CD14-positive monocyte (primary cell): ENCODE results near the gene SERTAD3. TPM values are rescaled to one million over a fixed set of nuclear protein-coding genes. Genes with fewer than 3 reads are reported as not detected.

ENCODE experiments used
- DNase-seq, 3 donors: peaks; one replicate each; pipeline ENCODE4 v3.0.0-alpha.2; 2011 to 2022
- H2AFZ ChIP-seq: 2 replicates; pipeline ENCODE4 v1.6.0; 2012; ENCODE audit warnings: mild to moderate bottlenecking, low read depth, low read length, inconsistent platforms; ENCODE audit not compliant: insufficient read depth, poor library complexity, severe bottlenecking
- H3K27ac ChIP-seq, 2 donors: 1 replicate in 1 of 2; 2 replicates in 1 of 2; pipeline ENCODE4 v1.5.1; 2012 to 2013; ENCODE audit warnings: low read length in 2 of 2, control low read depth in 1 of 2, inconsistent platforms in 1 of 2, low read depth in 1 of 2, mild to moderate bottlenecking in 1 of 2
- H3K27me3 ChIP-seq, 2 donors: one replicate each; pipeline versions ENCODE4 v1.6.0 to v1.6.1; 2011 to 2013; ENCODE audit warnings: low read length in 2 of 2; ENCODE audit not compliant: control insufficient read depth in 2 of 2, insufficient read depth in 2 of 2
- H3K36me3 ChIP-seq, 2 donors: replicated peaks in 1 of 2; 1 replicate in 1 of 2; 2 replicates in 1 of 2; pipeline versions ENCODE4 v1.5.1 to v1.6.1; 2012 to 2013; ENCODE audit warnings: low read length in 2 of 2, control low read depth in 1 of 2, inconsistent platforms in 1 of 2, mild to moderate bottlenecking in 1 of 2; ENCODE audit not compliant: insufficient read depth in 2 of 2, control insufficient read depth in 1 of 2
- H3K4me1 ChIP-seq, 2 donors: 1 replicate in 1 of 2; 2 replicates in 1 of 2; pipeline versions ENCODE4 v1.5.1 to v1.6.1; 2012 to 2013; ENCODE audit warnings: low read length in 2 of 2, control low read depth in 1 of 2, inconsistent platforms in 1 of 2, mild to moderate bottlenecking in 1 of 2, moderate library complexity in 1 of 2; ENCODE audit not compliant: insufficient read depth in 2 of 2, control insufficient read depth in 1 of 2
- H3K4me2 ChIP-seq: replicated peaks from 2 replicates; pipeline ENCODE3; 2012; ENCODE audit warnings: low read length, moderate library complexity, mild to moderate bottlenecking; ENCODE audit not compliant: poor library complexity, severe bottlenecking; ENCODE audit errors: extremely low read depth
- H3K4me3 ChIP-seq, 3 experiments: fragments of 200-600 bp in 1 of 3; sonication (generic) in 1 of 3; replicated peaks in 1 of 3; 1 replicate in 2 of 3; 2 replicates in 1 of 3; pipeline ENCODE4 v1.5.1; 2011 to 2013; ENCODE audit warnings: low read length in 3 of 3, mild to moderate bottlenecking in 3 of 3, control low read depth in 2 of 3, low read depth in 2 of 3, inconsistent platforms in 1 of 3, moderate library complexity in 1 of 3
- H3K79me2 ChIP-seq: 2 replicates; pipeline ENCODE4 v1.6.0; 2012; ENCODE audit warnings: mild to moderate bottlenecking, control low read depth, inconsistent platforms, low read length, moderate library complexity; ENCODE audit not compliant: insufficient read depth
- H3K9ac ChIP-seq: 2 replicates; pipeline ENCODE4 v1.6.0; 2017; ENCODE audit warnings: low read length, mild to moderate bottlenecking; ENCODE audit not compliant: insufficient read depth, poor library complexity, severe bottlenecking
- H3K9me3 ChIP-seq, 2 donors: replicated peaks in 1 of 2; 1 replicate in 1 of 2; 2 replicates in 1 of 2; pipeline versions ENCODE4 v1.5.1 to v1.6.1; 2012 to 2013; ENCODE audit warnings: low read length in 2 of 2, control low read depth in 1 of 2; ENCODE audit not compliant: control insufficient read depth in 1 of 2, insufficient read depth in 1 of 2
- H4K20me1 ChIP-seq: 2 replicates; pipeline ENCODE4 v1.6.0; 2012; ENCODE audit warnings: mild to moderate bottlenecking, low read length, control low read depth, moderate library complexity; ENCODE audit not compliant: insufficient read depth
- H3K27ac Mint-ChIP-seq, 7 donors: one replicate each; pipeline ENCODE4 v1.8.0; 2020; ENCODE audit warnings: mild to moderate bottlenecking in 7 of 7, mixed read lengths in 7 of 7, moderate library complexity in 6 of 7, inconsistent platforms in 2 of 7
- H3K27me3 Mint-ChIP-seq, 3 donors: one replicate each; pipeline ENCODE4 v1.8.0; 2021 to 2022; ENCODE audit warnings: low read depth in 3 of 3, mild to moderate bottlenecking in 3 of 3, mixed read lengths in 3 of 3, moderate library complexity in 3 of 3, inconsistent platforms in 1 of 3
- H3K36me3 Mint-ChIP-seq, 2 donors: one replicate each; pipeline ENCODE4 v1.8.0; 2020; ENCODE audit warnings: mixed read lengths in 2 of 2, inconsistent platforms in 1 of 2, mild to moderate bottlenecking in 1 of 2
- H3K4me1 Mint-ChIP-seq: one replicate; pipeline ENCODE4 v1.8.0; 2020; ENCODE audit warnings: mild to moderate bottlenecking, mixed read lengths
- H3K4me3 Mint-ChIP-seq, 2 donors: one replicate each; pipeline ENCODE4 v1.8.0; 2020; ENCODE audit warnings: mild to moderate bottlenecking in 2 of 2, mixed read lengths in 2 of 2, moderate library complexity in 1 of 2
- H3K9me3 Mint-ChIP-seq, 7 donors: one replicate each; pipeline ENCODE4 v1.8.0; 2020 to 2022; ENCODE audit warnings: mixed read lengths in 7 of 7, mild to moderate bottlenecking in 6 of 7, moderate library complexity in 6 of 7, inconsistent platforms in 2 of 7
- CTCF ChIP-seq: fragments of 200-600 bp; IDR thresholded peaks from one replicate; pipeline ENCODE4 v1.8.0; 2022; ENCODE audit warnings: antibody characterized with exemption, mild to moderate bottlenecking
- WGBS: methylation state at CpG from one replicate; pipeline ENCODE4 v1.1.5; 2013; ENCODE audit warnings: missing lambda C conversion rate; ENCODE audit not compliant: insufficient coverage; 5-methylcytosine and 5-hydroxymethylcytosine counted together
- intact Hi-C, 2 donors: fragments of 100-400 bp; cut with micrococcal nuclease; formaldehyde crosslinking; loops; one replicate each; pipeline versions ENCODE4 v1.15.0 to v1.15.1; 2023
- polyA plus RNA-seq, 3 donors: library from polyadenylated mRNA; depleted of rRNA in 1 of 3; unstranded in 2 of 3; stranded (reverse) in 1 of 3; fragments of 300-500 nt in 2 of 3; fragments of >200 nt in 1 of 3; fragmentation: Illumina TruSeq in 2 of 3; gene quantifications; 1 replicate in 2 of 3; 2 replicates in 1 of 3; pipeline ENCODE4 v1.2.3, GENCODE V29; 2012 to 2021

Gene SERTAD3
- polyA plus RNA-seq, 3 donors: 30.4 to 57.2 (median 49.4) TPM

DNA sequence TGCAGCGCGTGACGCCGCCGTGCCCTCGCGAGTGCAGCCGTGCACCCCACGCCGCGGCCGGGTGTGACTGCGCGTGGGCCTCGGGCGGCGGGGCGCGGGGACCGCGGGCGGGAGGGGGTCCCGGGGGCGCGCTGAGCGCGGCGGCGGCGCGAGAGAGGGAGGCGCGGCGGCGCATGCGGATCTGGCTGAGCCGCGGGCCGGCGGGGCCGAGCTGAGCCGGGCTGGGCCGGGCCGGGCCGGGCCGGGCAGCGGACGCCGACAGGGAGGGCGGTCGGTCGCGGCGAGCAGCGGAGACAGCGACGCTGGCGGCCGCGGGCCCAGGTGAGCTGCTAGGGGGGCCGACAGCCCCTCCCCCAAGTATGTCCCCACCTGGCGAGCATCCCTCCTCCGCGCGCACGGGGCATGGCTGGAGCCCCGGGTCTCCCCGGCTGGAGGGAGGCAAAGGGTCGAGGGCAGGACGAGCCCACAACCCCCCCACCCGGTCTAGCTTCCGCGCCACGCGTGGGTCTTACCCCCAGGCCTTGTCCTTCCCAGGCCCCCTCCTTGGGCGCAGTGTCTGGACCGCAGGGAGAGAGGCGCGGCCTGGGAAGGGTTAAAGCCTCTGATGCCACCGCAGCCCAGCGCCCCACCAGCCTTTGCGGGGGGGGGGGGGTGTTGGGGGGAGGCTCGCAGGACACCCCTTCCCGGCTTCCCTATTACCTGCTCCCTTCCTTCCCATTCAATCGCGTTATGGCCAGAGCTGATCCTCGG, 23.0 kb upstream of the SERTAD3 start, which contains the start of gene SPTBN4:
TSS of gene SPTBN4 (plus strand) at position 17 of the 750 bp plus-strand sequence. CDS start 5,621 bp downstream, outside the sequence.
- Histone ChIP-seq H3K9me3 (no peaks in the 10 kb centered on the region), H3K4me3 (peak within 1 kb of the TSS in 2 of 3 experiments; percentile 19 to 84), H3K79me2 (peaks cover 27% of the 10 kb centered on the region), H3K4me2 (peak within 1 kb of the TSS; percentile 89), H4K20me1 (peaks cover 5% of the 10 kb centered on the region), H3K27ac (peak within 1 kb of the TSS; percentile 91 to 96), H3K4me1 (peaks cover 42 to 55% of the 10 kb centered on the region in 2 donors), H3K36me3 (no peaks in the 10 kb centered on the region), H3K27me3 (peaks cover 13 to 24% of the 10 kb centered on the region in 2 donors), H2AFZ (no peak within 1 kb of the TSS), H3K9ac (peak within 1 kb of the TSS; percentile 89)
- intact Hi-C loops: loop anchor here (5.0 to 10.0 kb wide), 2 partner anchors 102 to 105 kb away; no protein-coding TSS in a partner anchor
- peaks cover 25 to 33% (median 33%) of the 10 kb centered on the region in 3 donors for H3K27me3 Mint-ChIP-seq
- peaks cover 2 to 10% (median 6%) of the 10 kb centered on the region in 7 donors for H3K9me3 Mint-ChIP-seq
- peak within 1 kb of the TSS; percentile 90 to 96 for H3K4me3 Mint-ChIP-seq
- H3K36me3 Mint-ChIP-seq: peaks cover 5 to 10% of the 10 kb centered on the region in 2 donors
- 2% methylated on average over 57 of the region's 87 CpGs for WGBS
- peak within 1 kb of the TSS; percentile 72 to 99 (median 95) for H3K27ac Mint-ChIP-seq
- DNase-seq: peak in 1 of 3 donors; percentile 20
- TF ChIP-seq CTCF: no peak
- H3K4me1 Mint-ChIP-seq: peaks cover 46% of the 10 kb centered on the region

GRCh38 chr19:40466219-40466984, 22.3 kb upstream of the SERTAD3 start:
- peaks cover 53% of the 10 kb centered on the region for H3K4me1 Mint-ChIP-seq
- no peak for TF ChIP-seq CTCF
- H3K36me3 Mint-ChIP-seq: peaks cover 5 to 10% of the 10 kb centered on the region in 2 donors
- H3K27me3 Mint-ChIP-seq: peaks cover 27 to 33% (median 33%) of the 10 kb centered on the region in 3 donors
- 10% methylated on average over 48 of the region's 48 CpGs for WGBS
- no peaks in the 10 kb centered on the region for H3K36me3 ChIP-seq
- peaks cover 13 to 24% of the 10 kb centered on the region in 2 donors for H3K27me3 ChIP-seq
- H3K9me3 ChIP-seq: no peaks in the 10 kb centered on the region
- H3K9me3 Mint-ChIP-seq: peaks cover 2 to 10% (median 6%) of the 10 kb centered on the region in 7 donors
- peak overlapping the region; percentile 91 to 96 for H3K27ac ChIP-seq
- H3K4me3 Mint-ChIP-seq: peak overlapping the region; percentile 90 to 96
- peak overlapping the region; percentile 72 to 99 (median 95) for H3K27ac Mint-ChIP-seq
- H3K4me1 ChIP-seq: peaks cover 50 to 63% of the 10 kb centered on the region in 2 donors
- peak overlapping the region; percentile 89 for H3K4me2 ChIP-seq
- H3K9ac ChIP-seq: peak overlapping the region; percentile 89
- peak; percentile 96 to 100 (median 98) for DNase-seq
- peaks cover 27% of the 10 kb centered on the region for H3K79me2 ChIP-seq
- H3K4me3 ChIP-seq: peak overlapping the region in 2 of 3 experiments; percentile 19 to 84
- peaks cover 5% of the 10 kb centered on the region for H4K20me1 ChIP-seq
- intact Hi-C loops: loop anchor here (5.0 to 10.0 kb wide), 2 partner anchors 102 to 106 kb away; no protein-coding TSS in a partner anchor
- no peak overlapping the region for H2AFZ ChIP-seq
